ENCODE data around the gene AMOTL2. TPM values are rescaled to one million over a fixed set of nuclear protein-coding genes. Genes with fewer than 3 reads are reported as not detected.

Gene AMOTL2
- total RNA-seq, 8 experiments from 2014 or later: 20.7 to 57.9 (median 43.3) TPM

GRCh38 chr3:134392336-134392983, 18.2 kb upstream of the AMOTL2 start:
- Histone ChIP-seq H3K27ac (no peak overlapping the region), H3K4me1 (replicated peaks in 1 of 2) (peaks cover 0 to 9% of the 10 kb centered on the region in 2 donors), H3K4me3 (no peak overlapping the region)
- no peak for ATAC-seq (replicated peaks in 6 of 8)
- in situ Hi-C loops (cut with MboI; ENCODE audit: low pct_unique_long_range_greater_than_20kb in 2 of 9, low sequenced_read_pairs in 9 of 9, unreplicated experiment in 9 of 9): no loop called here
- 0 to 63% (median 20%) methylated on average over 1 of the region's 1 CpG; no CpG with 5 or more reads in 5 of the 10 experiments for WGBS, 10 experiments

DNA sequence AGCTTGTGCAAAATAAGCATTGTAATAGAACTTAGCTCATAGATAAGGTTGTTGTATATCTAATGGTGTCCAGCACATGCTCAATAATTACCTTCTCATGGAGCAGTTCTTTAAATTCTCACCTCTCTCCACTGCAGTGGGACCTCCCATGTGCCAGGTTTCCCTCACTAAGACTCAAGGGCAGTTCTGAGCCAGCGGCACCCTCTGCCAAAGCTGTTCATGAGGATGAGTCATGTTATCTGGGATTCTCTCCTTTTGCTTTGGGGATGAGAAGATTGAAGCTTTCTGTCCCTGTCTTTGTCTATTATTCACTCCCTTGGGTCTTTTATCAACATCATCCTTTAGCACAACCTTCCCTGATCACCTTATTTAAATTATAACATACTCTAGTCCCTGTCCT, 15.6 kb upstream of the AMOTL2 start:
- ATAC-seq (replicated peaks in 6 of 8): no peak
- in situ Hi-C loops (cut with MboI; ENCODE audit: low pct_unique_long_range_greater_than_20kb in 2 of 9, low sequenced_read_pairs in 9 of 9, unreplicated experiment in 9 of 9): no loop called here
- WGBS, 10 experiments: 75 to 100% (median 100%) methylated on average over 1 of the region's 1 CpG; no CpG with 5 or more reads in 3 of the 10 experiments

GRCh38 chr3:134388788-134389485, 14.7 kb upstream of the AMOTL2 start:
- Histone ChIP-seq H3K4me1 (replicated peaks in 1 of 2) (peaks cover 0 to 9% of the 10 kb centered on the region in 2 donors), H3K27ac (peak overlapping the region in 1 of 2 donors; percentile 41), H3K4me3 (no peak overlapping the region)
- in situ Hi-C loops (cut with MboI; ENCODE audit: low pct_unique_long_range_greater_than_20kb in 2 of 9, low sequenced_read_pairs in 9 of 9, unreplicated experiment in 9 of 9): no loop called here
- ATAC-seq (replicated peaks in 6 of 8): peak; percentile 81 to 95 (median 90)
- WGBS, 10 experiments: 0 to 76% (median 47%) methylated on average over 1 to 7 of the region's 10 CpGs

More for the DNA sequence above, 15.6 kb upstream of the AMOTL2 start:
- Histone ChIP-seq H3K4me3 (no peak overlapping the region), H3K4me1 (replicated peaks in 1 of 2) (peaks cover 0 to 9% of the 10 kb centered on the region in 2 donors), H3K27ac (no peak overlapping the region)

GRCh38 chr3:134388292-134388691, 14.0 kb upstream of the AMOTL2 start:
- Histone ChIP-seq H3K4me3 (no peak overlapping the region), H3K27ac (no peak overlapping the region), H3K4me1 (replicated peaks in 1 of 2) (peaks cover 0 to 9% of the 10 kb centered on the region in 2 donors)
- 57 to 100% (median 70%) methylated on average over 1 of the region's 1 CpG; no CpG with 5 or more reads in 6 of the 10 experiments for WGBS, 10 experiments
- no peak for ATAC-seq (replicated peaks in 6 of 8)
- in situ Hi-C loops (cut with MboI; ENCODE audit: low pct_unique_long_range_greater_than_20kb in 2 of 9, low sequenced_read_pairs in 9 of 9, unreplicated experiment in 9 of 9): no loop called here

- 20 to 94% (median 90%) methylated on average over 1 to 2 of the region's 3 CpGs; no CpG with 5 or more reads in 5 of the 10 experiments for WGBS, 10 experiments
- in situ Hi-C loops (cut with MboI; ENCODE audit: low pct_unique_long_range_greater_than_20kb in 2 of 9, low sequenced_read_pairs in 9 of 9, unreplicated experiment in 9 of 9): no loop called here
- ATAC-seq (replicated peaks in 6 of 8): no peak
Measured at GRCh38 chr3:134387293-134387692, 13.0 kb upstream of the AMOTL2 start.

GRCh38 chr3:134384963-134385362, 10.7 kb upstream of the AMOTL2 start:
- 43 to 100% (median 93%) methylated on average over 1 to 7 of the region's 7 CpGs; no CpG with 5 or more reads in 2 of the 10 experiments for WGBS, 10 experiments
- no peak overlapping the region for H3K4me3 ChIP-seq
- H3K27ac ChIP-seq: no peak overlapping the region
- in situ Hi-C loops (cut with MboI; ENCODE audit: low pct_unique_long_range_greater_than_20kb in 2 of 9, low sequenced_read_pairs in 9 of 9, unreplicated experiment in 9 of 9): no loop called here
- no peak for ATAC-seq (replicated peaks in 6 of 8)
- H3K4me1 ChIP-seq (replicated peaks in 1 of 2): peaks cover 0 to 9% of the 10 kb centered on the region in 2 donors

More at GRCh38 chr3:134387293-134387692, 13.0 kb upstream of the AMOTL2 start:
- peaks cover 0 to 9% of the 10 kb centered on the region in 2 donors for H3K4me1 ChIP-seq (replicated peaks in 1 of 2)
- H3K27ac ChIP-seq: no peak overlapping the region
- H3K4me3 ChIP-seq: no peak overlapping the region

DNA sequence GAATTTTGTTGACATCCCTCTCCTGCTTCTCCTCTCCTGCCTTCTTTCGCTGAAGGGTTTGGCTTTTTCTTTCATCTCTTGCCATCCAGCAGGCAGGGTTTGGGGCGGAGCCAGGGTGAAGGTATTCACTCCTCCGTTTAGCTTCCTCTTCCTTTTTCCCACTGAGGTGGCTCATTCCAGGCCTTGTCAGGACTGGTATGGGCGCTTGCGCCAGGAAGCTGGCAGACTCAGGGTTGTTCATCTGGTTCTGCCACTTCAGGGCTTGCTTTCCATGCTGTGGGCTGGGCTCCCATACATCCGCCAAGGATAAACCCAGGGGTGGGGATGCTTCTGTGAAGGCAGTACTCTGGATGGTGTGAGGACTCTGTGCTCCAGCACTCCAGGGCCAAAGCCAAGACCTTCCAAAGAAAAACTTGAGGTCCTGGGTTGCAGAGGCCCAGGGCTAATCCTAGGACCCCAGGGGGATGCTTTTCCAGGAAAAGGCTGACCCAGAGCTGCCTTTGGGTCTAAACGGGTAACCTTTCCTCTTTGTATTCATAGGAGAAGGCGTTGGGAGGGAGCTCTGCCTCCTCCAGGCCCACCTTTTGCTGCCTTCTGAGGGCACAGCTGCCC, 7.7 kb upstream of the AMOTL2 start:
- no peak for ATAC-seq (replicated peaks in 6 of 8)
- 18 to 69% (median 43%) methylated on average over 1 to 6 of the region's 8 CpGs; no CpG with 5 or more reads in 2 of the 10 experiments for WGBS, 10 experiments

DNA sequence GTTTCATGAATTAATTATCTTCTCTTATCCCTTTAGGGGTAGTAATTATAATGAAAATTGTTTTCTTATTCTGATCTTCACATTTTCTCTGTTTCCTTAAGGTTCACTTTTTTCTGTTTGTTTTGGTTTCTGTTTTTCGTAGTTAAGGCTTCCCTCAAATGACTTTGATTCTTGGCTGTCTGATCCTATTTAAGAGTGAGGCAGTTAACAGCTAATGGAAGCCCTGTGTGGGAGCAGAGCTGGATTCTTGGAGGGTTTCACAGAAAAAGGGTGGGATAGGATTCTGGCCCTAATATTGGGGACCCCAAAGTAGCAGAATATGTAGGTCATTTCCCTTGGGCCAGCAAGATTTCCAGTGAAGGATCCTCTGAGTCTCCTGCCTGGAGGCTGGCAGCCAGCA, 6.8 kb upstream of the AMOTL2 start:
- WGBS, 10 experiments: 13 to 100% (median 65%) methylated on average over 1 of the region's 1 CpG; no CpG with 5 or more reads in 1 of the 10 experiments
- in situ Hi-C loops (cut with MboI; ENCODE audit: low pct_unique_long_range_greater_than_20kb in 2 of 9, low sequenced_read_pairs in 9 of 9, unreplicated experiment in 9 of 9): no loop called here
- Histone ChIP-seq H3K4me1 (replicated peaks in 1 of 2) (no peaks in the 10 kb centered on the region), H3K27ac (no peak overlapping the region), H3K4me3 (no peak overlapping the region)
- no peak for ATAC-seq (replicated peaks in 6 of 8)

More for the DNA sequence above, 7.7 kb upstream of the AMOTL2 start:
- Histone ChIP-seq H3K4me3 (no peak overlapping the region), H3K27ac (no peak overlapping the region), H3K4me1 (replicated peaks in 1 of 2) (no peaks in the 10 kb centered on the region)
- in situ Hi-C loops (cut with MboI; ENCODE audit: low pct_unique_long_range_greater_than_20kb in 2 of 9, low sequenced_read_pairs in 9 of 9, unreplicated experiment in 9 of 9): no loop called here

DNA sequence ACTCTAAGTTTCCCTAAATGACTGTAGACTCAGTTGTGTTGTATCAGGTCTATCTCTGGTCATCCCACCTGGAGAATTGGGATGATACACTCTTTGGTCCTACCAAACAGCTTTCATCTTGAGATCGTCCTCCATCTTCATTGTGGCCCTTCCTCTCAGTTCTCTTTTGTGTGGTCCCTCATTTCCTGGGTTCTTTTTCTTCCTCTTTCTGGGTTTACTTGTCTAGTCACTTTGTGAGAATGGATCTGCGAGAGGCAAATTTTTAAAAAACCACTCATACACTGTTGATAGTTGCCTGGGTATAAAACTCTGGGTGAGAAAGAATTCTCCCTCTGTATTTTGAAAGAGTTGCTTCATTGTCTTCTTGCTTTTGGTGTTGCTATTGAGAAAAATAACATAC, 6.0 kb upstream of the AMOTL2 start:
- Histone ChIP-seq H3K27ac (no peak overlapping the region), H3K4me3 (no peak overlapping the region), H3K4me1 (replicated peaks in 1 of 2) (peaks cover 0 to 3% of the 10 kb centered on the region in 2 donors)
- in situ Hi-C loops (cut with MboI; ENCODE audit: low pct_unique_long_range_greater_than_20kb in 2 of 9, low sequenced_read_pairs in 9 of 9, unreplicated experiment in 9 of 9): no loop called here
- no peak for ATAC-seq (replicated peaks in 6 of 8)
- WGBS, 10 experiments: 70 to 100% (median 85%) methylated on average over 1 to 2 of the region's 2 CpGs

- H3K27ac ChIP-seq: no peak overlapping the region
- 79 to 100% (median 96%) methylated on average over 1 to 3 of the region's 3 CpGs; no CpG with 5 or more reads in 4 of the 10 experiments for WGBS, 10 experiments
- no peak for ATAC-seq (replicated peaks in 6 of 8)
- no peak overlapping the region for H3K4me3 ChIP-seq
- in situ Hi-C loops (cut with MboI; ENCODE audit: low pct_unique_long_range_greater_than_20kb in 2 of 9, low sequenced_read_pairs in 9 of 9, unreplicated experiment in 9 of 9): no loop called here
- H3K4me1 ChIP-seq (replicated peaks in 1 of 2): peaks cover 0 to 6% of the 10 kb centered on the region in 2 donors
Measured at GRCh38 chr3:134378818-134379217, 4.6 kb upstream of the AMOTL2 start.

DNA sequence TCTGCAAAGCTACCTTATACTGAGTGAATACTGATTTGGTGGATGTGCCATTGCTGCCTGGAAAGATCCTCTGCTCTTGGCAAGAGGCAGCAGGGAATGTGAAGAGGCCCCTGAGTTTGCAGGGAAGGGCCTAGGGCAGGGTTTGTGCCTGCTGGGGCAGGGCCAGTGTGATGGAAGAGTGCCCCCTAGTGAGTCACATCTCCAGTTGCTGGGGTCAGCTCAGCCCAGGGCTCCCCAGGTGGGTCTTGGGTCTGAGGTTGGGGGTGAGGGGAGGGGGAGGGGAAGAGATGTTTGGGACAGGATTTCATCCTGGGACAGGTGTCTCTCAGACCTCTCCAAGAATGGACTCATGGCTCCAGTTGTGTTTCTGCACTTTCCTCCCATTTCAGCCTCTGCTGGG, 4.1 kb upstream of the AMOTL2 start:
- no peak overlapping the region for H3K4me3 ChIP-seq
- in situ Hi-C loops (cut with MboI; ENCODE audit: low pct_unique_long_range_greater_than_20kb in 2 of 9, low sequenced_read_pairs in 9 of 9, unreplicated experiment in 9 of 9): no loop called here
- H3K27ac ChIP-seq: no peak overlapping the region
- peaks cover 0 to 6% of the 10 kb centered on the region in 2 donors for H3K4me1 ChIP-seq (replicated peaks in 1 of 2)
- no peak for ATAC-seq (replicated peaks in 6 of 8)

DNA sequence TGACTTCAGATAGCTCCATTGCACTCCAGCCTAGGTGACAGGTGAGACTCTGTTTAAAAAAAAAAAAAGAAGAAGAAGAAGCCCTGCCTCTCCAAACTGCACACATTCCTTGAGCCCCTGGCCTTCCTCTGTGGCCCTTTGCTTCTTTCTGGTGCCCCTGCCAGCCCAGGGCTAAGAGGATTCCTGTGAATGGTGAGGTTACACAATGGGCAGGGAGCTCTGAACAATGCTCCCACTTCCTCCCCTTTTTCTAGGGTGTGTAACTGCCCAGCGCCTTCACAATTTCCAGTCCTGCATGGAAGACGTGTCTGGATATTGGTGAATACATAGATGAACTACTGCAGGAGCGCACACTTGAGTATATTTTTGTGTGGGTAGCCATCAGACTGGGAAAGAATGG, 3.6 kb upstream of the AMOTL2 start:
- in situ Hi-C loops (cut with MboI; ENCODE audit: low pct_unique_long_range_greater_than_20kb in 2 of 9, low sequenced_read_pairs in 9 of 9, unreplicated experiment in 9 of 9): no loop called here
- no peak for ATAC-seq (replicated peaks in 6 of 8)
- no peak overlapping the region for H3K27ac ChIP-seq
- H3K4me1 ChIP-seq (replicated peaks in 1 of 2): peaks cover 0 to 6% of the 10 kb centered on the region in 2 donors
- no peak overlapping the region for H3K4me3 ChIP-seq
- 80 to 100% methylated on average over 1 of the region's 3 CpGs; no CpG with 5 or more reads in 8 of the 10 experiments for WGBS, 10 experiments

GRCh38 chr3:134376786-134377426, 2.7 kb upstream of the AMOTL2 start:
- no peak overlapping the region for H3K27ac ChIP-seq
- no peak overlapping the region for H3K4me3 ChIP-seq
- WGBS, 10 experiments: 90 to 100% (median 100%) methylated on average over 1 to 5 of the region's 5 CpGs; no CpG with 5 or more reads in 4 of the 10 experiments
- in situ Hi-C loops (cut with MboI; ENCODE audit: low pct_unique_long_range_greater_than_20kb in 2 of 9, low sequenced_read_pairs in 9 of 9, unreplicated experiment in 9 of 9): no loop called here
- H3K4me1 ChIP-seq (replicated peaks in 1 of 2): peaks cover 7 to 16% of the 10 kb centered on the region in 2 donors
- ATAC-seq (replicated peaks in 6 of 8): no peak

Measured in motor neuron (in vitro differentiated cells).